Omental fat pad (tissue), 4 donors: Measurements from ENCODE around the gene PCMTD2. TPM values are rescaled to one million over a fixed set of nuclear protein-coding genes. Genes with fewer than 3 reads are reported as not detected.

ENCODE experiments used
- ATAC-seq: fragments of 150-250 bp; one replicate; pipeline ENCODE4 v1.9.1; 2016; ENCODE audit warnings: mild to moderate bottlenecking, moderate library complexity; ENCODE audit not compliant: low FRiP score
- DNase-seq: peaks from one replicate; pipeline ENCODE4 v3.0.0-alpha.2; 2019; ENCODE audit warnings: low spot score
- total RNA-seq, 4 donors: library from RNA; depleted of rRNA; stranded (reverse); fragments of >200 nt; gene quantifications; one replicate each; pipeline ENCODE4 v1.1.0, GENCODE V29; 2016
- TF ChIP-seq, protein P1 (sequence below), 3 donors: fragments of 450-650 bp; IDR thresholded peaks; one replicate each; pipeline ENCODE4 v1.5.1; 2016 to 2017; ENCODE audit warnings: antibody characterized with exemption in 3 of 3, mild to moderate bottlenecking in 3 of 3, moderate library complexity in 2 of 3

PCMTD2 gene
- total RNA-seq, 4 donors from 2014 or later: 31.7 to 97.9 (median 70.7) TPM

DNA sequence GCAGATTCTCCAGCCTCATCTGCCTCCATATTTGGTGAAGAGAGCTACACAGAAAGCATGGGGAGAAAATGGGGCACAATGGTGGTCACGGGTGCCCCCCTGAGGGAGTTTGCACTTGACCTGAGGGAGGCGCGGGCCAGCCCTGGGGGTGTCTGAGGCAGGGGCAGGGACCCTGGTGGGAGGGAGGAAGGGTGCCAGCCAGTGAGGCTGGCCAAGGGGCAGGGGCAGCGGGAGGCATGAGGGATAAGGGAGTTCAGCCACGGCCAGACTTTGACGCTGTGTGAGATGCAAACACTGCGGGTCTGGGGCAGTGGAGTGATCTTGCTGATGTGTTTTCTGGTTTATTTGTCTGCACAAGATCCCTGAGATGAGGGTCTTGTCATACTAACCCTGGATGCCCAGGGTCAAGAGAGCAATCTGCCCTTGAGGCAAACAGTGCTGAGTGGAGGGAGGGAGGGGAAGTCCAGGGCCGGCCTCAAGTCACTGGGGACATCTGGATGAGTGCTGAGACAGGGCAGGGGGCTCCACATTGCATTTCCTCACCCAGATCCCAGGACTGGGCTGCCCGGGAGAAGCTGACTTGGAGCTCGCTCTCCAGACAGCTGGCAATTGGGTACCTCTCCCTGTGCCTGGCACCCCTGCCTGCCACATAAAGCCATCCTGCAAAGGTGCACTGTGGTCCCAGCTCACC, 8.8 kb upstream of the PCMTD2 start:
- TF ChIP-seq, protein P1, sequence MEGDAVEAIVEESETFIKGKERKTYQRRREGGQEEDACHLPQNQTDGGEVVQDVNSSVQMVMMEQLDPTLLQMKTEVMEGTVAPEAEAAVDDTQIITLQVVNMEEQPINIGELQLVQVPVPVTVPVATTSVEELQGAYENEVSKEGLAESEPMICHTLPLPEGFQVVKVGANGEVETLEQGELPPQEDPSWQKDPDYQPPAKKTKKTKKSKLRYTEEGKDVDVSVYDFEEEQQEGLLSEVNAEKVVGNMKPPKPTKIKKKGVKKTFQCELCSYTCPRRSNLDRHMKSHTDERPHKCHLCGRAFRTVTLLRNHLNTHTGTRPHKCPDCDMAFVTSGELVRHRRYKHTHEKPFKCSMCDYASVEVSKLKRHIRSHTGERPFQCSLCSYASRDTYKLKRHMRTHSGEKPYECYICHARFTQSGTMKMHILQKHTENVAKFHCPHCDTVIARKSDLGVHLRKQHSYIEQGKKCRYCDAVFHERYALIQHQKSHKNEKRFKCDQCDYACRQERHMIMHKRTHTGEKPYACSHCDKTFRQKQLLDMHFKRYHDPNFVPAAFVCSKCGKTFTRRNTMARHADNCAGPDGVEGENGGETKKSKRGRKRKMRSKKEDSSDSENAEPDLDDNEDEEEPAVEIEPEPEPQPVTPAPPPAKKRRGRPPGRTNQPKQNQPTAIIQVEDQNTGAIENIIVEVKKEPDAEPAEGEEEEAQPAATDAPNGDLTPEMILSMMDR (IDR thresholded peaks at IDR 0.05): no peak
- DNase-seq: no peak
- no peak for ATAC-seq

DNA sequence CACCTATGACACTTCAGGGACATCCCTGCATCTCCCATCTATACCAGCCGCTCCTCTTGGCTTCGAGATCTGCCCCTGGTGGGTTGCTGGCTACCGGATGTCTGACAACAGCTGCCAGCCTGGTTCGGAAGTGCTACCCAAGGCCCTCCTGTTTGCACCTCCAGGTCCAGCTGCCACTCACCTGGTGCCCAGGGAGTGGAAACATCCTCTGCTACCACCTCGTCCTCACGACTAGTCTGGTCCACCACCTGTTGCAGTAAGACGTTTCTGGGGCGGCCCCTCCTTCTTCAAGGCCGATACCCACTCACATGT, 8.3 kb upstream of the PCMTD2 start:
- TF ChIP-seq, protein P1 (IDR thresholded peaks at IDR 0.05): no peak
- DNase-seq: peak; percentile 9
- ATAC-seq: no peak

DNA sequence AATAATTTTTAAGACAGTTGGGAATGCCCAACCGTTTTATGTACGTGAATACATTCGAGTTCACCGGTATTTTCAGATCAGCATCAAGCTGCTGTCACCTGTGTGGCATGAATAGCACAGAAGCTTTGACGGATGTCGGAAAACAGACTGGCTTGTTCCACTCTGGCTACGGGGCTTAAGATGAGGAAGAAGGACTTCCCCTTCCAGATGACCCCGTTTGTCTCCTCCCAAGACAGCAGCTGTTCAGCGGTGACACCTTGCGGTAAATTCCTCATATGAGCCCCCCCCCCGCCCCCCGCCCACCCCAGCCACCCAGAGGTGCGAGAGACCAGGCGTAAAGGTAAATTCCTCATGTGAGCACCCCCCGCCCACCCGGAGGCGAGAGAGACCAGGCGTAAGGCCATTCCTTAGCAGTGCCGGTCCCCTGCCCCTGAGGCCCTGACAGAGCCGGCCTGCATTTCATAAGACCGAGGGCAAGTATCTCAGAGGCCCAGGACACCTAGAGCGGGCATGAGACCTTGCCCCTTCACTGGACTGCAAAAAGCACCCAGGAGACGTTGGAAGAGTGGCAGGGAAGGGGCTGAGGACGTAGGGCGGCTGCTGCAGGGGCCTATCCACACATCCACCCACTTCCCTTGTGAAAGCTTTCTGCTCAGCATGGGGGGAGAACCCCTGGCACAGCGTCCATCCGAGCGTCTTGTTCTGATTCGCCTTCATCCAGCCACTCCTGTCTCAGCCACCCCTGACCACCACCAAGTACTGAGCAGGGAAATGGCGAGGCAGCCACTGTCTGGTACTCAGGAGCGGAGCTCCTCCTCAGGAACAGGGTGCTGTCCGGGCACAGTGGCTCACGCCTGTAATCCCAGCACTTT, 7.3 kb upstream of the PCMTD2 start:
- DNase-seq: peak; percentile 20
- TF ChIP-seq, protein P1 (IDR thresholded peaks at IDR 0.05): no peak
- no peak for ATAC-seq

DNA sequence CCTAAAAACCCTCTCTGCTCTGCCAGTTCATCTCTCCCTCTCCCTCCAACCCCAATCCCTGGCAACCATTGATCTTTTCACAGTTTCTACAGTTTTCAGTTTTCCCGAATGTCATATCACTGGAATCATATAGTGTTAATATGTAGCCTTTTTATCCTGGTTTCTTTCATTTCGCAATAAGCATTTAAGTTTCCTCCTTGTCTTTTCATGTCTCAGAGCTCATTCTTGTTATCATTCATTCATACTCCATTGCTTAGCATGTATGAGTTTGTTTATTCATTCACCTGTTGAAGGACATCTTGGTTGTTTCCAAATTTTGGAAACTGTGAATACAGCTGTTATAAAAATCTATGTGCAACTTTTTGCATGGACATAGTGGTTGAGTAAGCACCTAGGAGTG, 5.5 kb upstream of the PCMTD2 start:
- no peak for ATAC-seq
- TF ChIP-seq, protein P1 (IDR thresholded peaks at IDR 0.05): no peak
- no peak for DNase-seq

DNA sequence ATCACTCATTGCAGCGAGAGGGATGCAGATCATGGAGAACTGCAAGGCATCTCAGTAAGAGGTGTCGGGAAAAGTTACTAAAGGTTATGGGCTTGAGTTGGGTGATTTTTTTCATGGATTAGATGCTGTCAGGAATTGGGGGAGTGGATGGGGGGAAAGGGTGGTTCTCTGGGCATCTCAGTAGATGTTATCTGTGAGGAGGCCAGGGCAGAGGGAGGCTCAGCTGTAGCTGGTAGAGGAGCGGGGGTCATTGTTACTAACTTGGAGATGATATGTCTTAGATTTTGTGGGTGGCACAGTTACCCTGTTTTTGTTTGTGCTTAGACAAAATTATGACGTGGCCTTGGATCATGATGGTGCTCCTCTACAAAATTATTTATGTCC, 2.6 kb upstream of the PCMTD2 start:
- TF ChIP-seq, protein P1 (IDR thresholded peaks at IDR 0.05): no peak
- DNase-seq (no peak), ATAC-seq (no peak)

DNA sequence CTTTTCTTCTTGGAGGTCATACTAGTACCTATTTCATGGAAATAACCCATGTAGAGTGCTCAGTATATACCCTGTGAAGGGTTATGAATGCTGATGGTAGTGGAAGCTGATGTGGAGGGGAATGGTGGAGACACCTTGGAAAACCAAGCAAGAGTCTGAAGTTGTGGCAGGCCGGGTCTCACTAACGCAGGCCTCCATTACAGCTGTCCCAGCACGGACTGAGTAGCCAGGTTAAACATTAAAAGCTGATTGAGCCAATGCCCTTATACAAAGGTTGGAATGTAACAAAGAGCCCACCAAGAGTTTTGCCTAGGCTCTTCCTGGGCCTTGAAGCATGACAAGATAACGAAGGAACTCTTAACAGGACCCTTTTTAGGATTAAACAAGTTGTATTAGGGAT, 2.1 kb upstream of the PCMTD2 start:
- ATAC-seq (no peak), DNase-seq (no peak)

More for the DNA sequence above, 2.1 kb upstream of the PCMTD2 start:
- TF ChIP-seq, protein P1 (IDR thresholded peaks at IDR 0.05): no peak
